Activated CD8-positive, alpha-beta memory T cell treated with anti-CD3 and anti-CD28 coated beads, Interleukin-2, amount 10 ng/mL, durations not matched to agents 7 days and 5 days (primary cell): Measurements from ENCODE around the gene TMBIM6. TPM values are rescaled to one million over a fixed set of nuclear protein-coding genes. Genes with fewer than 3 reads are reported as not detected.

Experiments
- ATAC-seq: fragments of 150-1000 bp; cut with Tn5 transposase; one replicate; pipeline ENCODE4 v1.10.0; 2021; ENCODE audit warnings: moderate library complexity
- CTCF ChIA-PET: fragments of 350-600 bp; sonication (Branson Sonifier 250); formaldehyde crosslinking; loops from one replicate; lab custom pipeline; 2021; ENCODE audit warnings: antibody characterized with exemption; lab: Charles Lee
- DNase-seq: peaks from one replicate; pipeline ENCODE4 v3.0.0-alpha.2; 2020
- H3K27ac Mint-ChIP-seq: one replicate; pipeline ENCODE4 v1.8.0; 2021; ENCODE audit warnings: mild to moderate bottlenecking, mixed read lengths
- H3K27me3 Mint-ChIP-seq: one replicate; pipeline ENCODE4 v1.8.0; 2021; ENCODE audit warnings: mixed read lengths
- H3K36me3 Mint-ChIP-seq: one replicate; pipeline ENCODE4 v1.8.0; 2021; ENCODE audit warnings: mild to moderate bottlenecking, mixed read lengths
- H3K4me1 Mint-ChIP-seq: one replicate; pipeline ENCODE4 v1.8.0; 2021; ENCODE audit warnings: mixed read lengths
- H3K4me3 Mint-ChIP-seq: one replicate; pipeline ENCODE4 v1.8.0; 2021; ENCODE audit warnings: mild to moderate bottlenecking, moderate library complexity, mixed read lengths
- H3K9me3 Mint-ChIP-seq: one replicate; pipeline ENCODE4 v1.8.0; 2022; ENCODE audit warnings: low read depth, mixed read lengths
- total RNA-seq, 2 experiments: library from RNA; stranded (reverse); gene quantifications; one replicate each; pipeline ENCODE4 v1.2.3, GENCODE V29; 2021

TMBIM6 gene
- total RNA-seq, 2 experiments from 2014 or later = 396 to 524 TPM

- CTCF ChIA-PET = no interaction called here
- Mint-ChIP-seq H3K4me3 (no peak overlapping the region), H3K27me3 (no peaks in the 10 kb centered on the region), H3K4me1 (peaks cover 7% of the 10 kb centered on the region), H3K36me3 (no peaks in the 10 kb centered on the region), H3K9me3 (no peaks in the 10 kb centered on the region), H3K27ac (no peak overlapping the region)
- DNase-seq (no peak), ATAC-seq (no peak)
Observed at GRCh38 chr12:49809381-49809905, 68.1 kb downstream of the TMBIM6 start.

GRCh38 chr12:49809906-49810389, 68.6 kb downstream of the TMBIM6 start:
- Mint-ChIP-seq H3K4me1 (peaks cover 7% of the 10 kb centered on the region), H3K36me3 (no peaks in the 10 kb centered on the region), H3K4me3 (no peak overlapping the region), H3K27me3 (no peaks in the 10 kb centered on the region), H3K9me3 (no peaks in the 10 kb centered on the region), H3K27ac (no peak overlapping the region)
- DNase-seq = no peak
- CTCF ChIA-PET = interaction anchor here (1.2 to 1.9 kb wide), 3 partner anchors 11 to 19 kb away, joined by 3 to 6 read pairs (median 3); no protein-coding TSS in a partner anchor
- ATAC-seq = no peak

- no peaks in the 10 kb centered on the region for H3K9me3 Mint-ChIP-seq
Observed at GRCh38 chr12:49811136-49811535, 69.8 kb downstream of the TMBIM6 start.

GRCh38 chr12:49811961-49812401, 70.6 kb downstream of the TMBIM6 start:
- no peaks in the 10 kb centered on the region for H3K27me3 Mint-ChIP-seq
- DNase-seq (no peak), ATAC-seq (no peak)
- CTCF ChIA-PET = interaction anchor here (1.0 to 1.9 kb wide), 4 partner anchors 8 to 71 kb away, joined by 3 to 6 read pairs (median 4); partner anchors contain the start of gene TMBIM6
- no peak overlapping the region for H3K27ac Mint-ChIP-seq
- H3K4me3 Mint-ChIP-seq = no peak overlapping the region
- peaks cover 7% of the 10 kb centered on the region for H3K4me1 Mint-ChIP-seq
- H3K9me3 Mint-ChIP-seq = no peaks in the 10 kb centered on the region
- no peaks in the 10 kb centered on the region for H3K36me3 Mint-ChIP-seq

More at GRCh38 chr12:49811136-49811535, 69.8 kb downstream of the TMBIM6 start:
- ATAC-seq (no peak), DNase-seq (no peak)
- no peaks in the 10 kb centered on the region for H3K36me3 Mint-ChIP-seq
- H3K4me3 Mint-ChIP-seq = no peak overlapping the region
- no peaks in the 10 kb centered on the region for H3K27me3 Mint-ChIP-seq
- H3K4me1 Mint-ChIP-seq = peaks cover 7% of the 10 kb centered on the region
- no peak overlapping the region for H3K27ac Mint-ChIP-seq
- CTCF ChIA-PET = interaction anchor here (1.0 to 1.9 kb wide), 7 partner anchors 9 to 70 kb away, joined by 3 to 6 read pairs (median 4); partner anchors contain the start of gene TMBIM6

GRCh38 chr12:49813131-49813530, 71.8 kb downstream of the TMBIM6 start:
- Mint-ChIP-seq H3K4me1 (peaks cover 7% of the 10 kb centered on the region), H3K27me3 (no peaks in the 10 kb centered on the region), H3K36me3 (no peaks in the 10 kb centered on the region), H3K27ac (no peak overlapping the region), H3K9me3 (no peaks in the 10 kb centered on the region), H3K4me3 (no peak overlapping the region)
- CTCF ChIA-PET = no interaction called here
- DNase-seq (no peak), ATAC-seq (no peak)

Other genes with a start within 250 kb of the TMBIM6 start
- gene KCNH3, start 202.5 kb upstream of the TMBIM6 start, total RNA-seq = 1 to 10 TPM; 1.1 to 1.2 TPM
- 10 to 100 TPM; 70.1 to 72.1 TPM for gene MCRS1, start 173.4 kb upstream of the TMBIM6 start, total RNA-seq
- gene FAM186B, start 135.9 kb upstream of the TMBIM6 start, total RNA-seq = not detected
- gene PRPF40B, start 118.0 kb upstream of the TMBIM6 start, total RNA-seq = 10 to 100 TPM in 1 of 2 experiments, 1 to 10 TPM in 1; 7.8 to 15.2 TPM
- 10 to 100 TPM; 44.2 to 50.5 TPM for gene FMNL3, start 34.2 kb upstream of the TMBIM6 start, total RNA-seq
- 1 to 10 TPM; 1.1 to 1.4 TPM for gene NCKAP5L, start 86.9 kb downstream of the TMBIM6 start, total RNA-seq
- 1 to 10 TPM; 8.2 to 8.3 TPM for gene BCDIN3D, start 101.5 kb downstream of the TMBIM6 start, total RNA-seq
- gene FAIM2, start 162.3 kb downstream of the TMBIM6 start, total RNA-seq = under 1 TPM; 0.05 to 0.06 TPM
- not detected for gene AQP2, start 209.2 kb downstream of the TMBIM6 start, total RNA-seq
- not detected for gene AQP5, start 220.3 kb downstream of the TMBIM6 start, total RNA-seq
- gene AQP6, start 231.4 kb downstream of the TMBIM6 start, total RNA-seq = not detected